GM21515 (cell line): ENCODE data around the gene PCBD1.

ENCODE experiments used
- ATAC-seq: cut with Tn5 transposase; IDR thresholded peaks from one replicate; pipeline ENCODE4 v1.9.1; 2021; ENCODE audit not compliant: unreplicated experiment

Gene PCBD1

GRCh38 chr10:70838270-70838805, 50.0 kb downstream of the PCBD1 start:
- no peak for ATAC-seq

DNA sequence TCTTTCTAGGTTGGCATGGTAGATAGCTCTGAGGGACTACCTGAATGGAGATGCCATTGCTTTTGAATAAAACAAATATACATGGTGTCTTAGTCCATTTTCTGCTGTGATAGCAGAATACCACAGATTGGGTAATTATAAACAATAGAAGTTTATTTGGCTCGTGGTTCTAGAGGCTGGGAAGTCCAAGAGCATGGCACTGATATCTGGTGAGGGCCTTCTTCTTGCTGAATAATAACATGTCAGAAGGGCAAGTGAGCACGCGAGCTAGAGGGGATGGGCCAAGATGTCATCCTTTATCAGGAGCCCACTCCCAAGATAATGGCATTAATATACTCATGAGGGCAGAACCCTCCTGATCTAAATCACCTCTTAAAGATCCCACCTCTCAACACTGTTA, 50.7 kb downstream of the PCBD1 start:
- no peak for ATAC-seq

DNA sequence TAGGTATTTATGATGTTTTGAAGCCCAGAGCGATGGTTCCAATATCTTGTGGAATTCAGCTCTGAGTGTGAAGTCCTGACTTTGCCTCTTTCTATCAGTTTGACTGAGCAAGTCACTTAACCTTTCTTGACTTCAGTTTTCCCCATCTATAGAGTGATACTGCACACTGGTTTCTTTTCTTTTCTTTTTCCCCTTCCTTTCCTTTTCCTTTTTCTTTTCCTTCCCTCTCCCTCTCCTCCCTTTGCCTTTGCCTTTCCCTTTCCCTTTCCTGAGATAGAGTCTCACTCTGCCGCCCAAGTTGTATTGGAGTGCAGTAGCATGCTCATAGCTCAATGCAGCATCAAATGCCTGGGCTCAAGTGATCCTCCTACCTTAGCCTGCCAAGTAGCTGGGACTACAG, 52.0 kb downstream of the PCBD1 start:
- ATAC-seq, result no peak

DNA sequence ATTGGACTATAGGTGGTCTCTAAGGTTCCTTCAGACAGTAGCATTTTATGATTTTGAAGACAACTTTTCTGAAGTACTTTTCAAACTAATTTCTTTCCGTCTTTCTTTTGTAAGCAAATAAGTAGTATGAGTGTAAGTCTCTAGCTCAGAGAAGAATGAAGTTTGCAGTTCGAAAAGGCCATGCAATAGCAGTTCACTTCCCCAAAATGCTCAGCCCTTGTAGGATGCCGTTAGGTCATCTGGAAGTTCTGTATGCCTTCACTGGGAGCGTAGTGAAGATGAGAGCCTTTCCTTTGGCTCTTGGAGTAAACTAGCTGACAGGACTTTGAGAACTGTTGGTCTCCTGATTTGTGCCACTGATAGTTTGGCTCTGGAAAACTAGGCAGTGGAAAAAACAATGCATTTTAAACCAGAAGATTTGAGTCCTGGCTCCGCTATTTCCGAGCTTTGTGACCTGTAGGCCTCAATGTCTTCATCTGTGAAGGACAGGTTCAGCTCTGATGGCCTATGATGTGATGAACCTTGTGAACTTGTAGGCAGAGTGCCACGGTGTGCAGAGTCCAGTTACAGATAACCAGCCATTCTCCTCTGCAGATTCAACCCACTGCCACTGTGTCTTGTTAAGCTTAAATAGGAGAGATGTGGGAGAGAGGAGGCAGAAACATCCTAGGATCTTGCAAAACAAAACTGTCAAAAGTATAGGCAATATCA, 53.8 kb downstream of the PCBD1 start:
- no peak for ATAC-seq

DNA sequence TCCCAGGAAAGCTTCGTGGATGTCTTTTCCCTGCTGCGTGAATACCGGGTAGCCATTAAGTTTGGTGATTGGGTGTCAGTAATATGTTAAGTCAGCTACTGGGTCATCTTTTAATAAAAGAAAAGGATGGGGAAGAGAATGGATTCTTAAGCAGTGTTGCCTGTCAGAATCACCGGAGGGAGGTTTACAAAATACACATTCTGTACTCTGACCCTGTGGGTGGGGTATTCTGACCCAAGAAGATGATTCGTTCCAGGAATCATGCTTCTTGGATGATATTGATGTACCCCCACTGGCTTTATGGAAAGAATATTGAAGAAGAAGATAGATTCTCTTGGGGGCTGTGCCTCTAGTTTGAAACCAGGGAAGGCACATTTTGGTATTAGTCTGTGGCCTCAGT, 54.3 kb downstream of the PCBD1 start:
- no peak for ATAC-seq

GRCh38 chr10:70833601-70834000, 54.8 kb downstream of the PCBD1 start:
- no peak for ATAC-seq
